Stimulated activated memory B cell treated with anti-CD40 and anti-IgM and Interleukin-4, amounts not matched to agents 10 μg/mL and 1 μg/mL and 100 μg/mL, for 72 hours (primary cell): ENCODE results near the gene SEMA4C.
"Not testable (repeated sequence)": the region's sequence is repeated elsewhere in the genome, so short reads cannot be mapped to it uniquely, and the experiment has no call there.

ENCODE experiments used
- ATAC-seq: fragments of 150-1000 bp; cut with Tn5 transposase; 2 replicates; pipeline ENCODE4 v1.10.0; 2021
- H3K27ac Mint-ChIP-seq: one replicate; pipeline ENCODE4 v1.8.0; 2022; ENCODE audit warnings: mild to moderate bottlenecking, mixed read lengths
- H3K27me3 Mint-ChIP-seq: one replicate; pipeline ENCODE4 v1.8.0; 2022; ENCODE audit warnings: mixed read lengths
- H3K36me3 Mint-ChIP-seq: one replicate; pipeline ENCODE4 v1.8.0; 2022; ENCODE audit warnings: mixed read lengths
- H3K4me1 Mint-ChIP-seq: one replicate; pipeline ENCODE4 v1.8.0; 2022; ENCODE audit warnings: mixed read lengths
- H3K4me3 Mint-ChIP-seq: one replicate; pipeline ENCODE4 v1.8.0; 2022; ENCODE audit warnings: mild to moderate bottlenecking, moderate library complexity, mixed read lengths
- H3K9me3 Mint-ChIP-seq: one replicate; pipeline ENCODE4 v1.8.0; 2022; ENCODE audit warnings: mixed read lengths

The SEMA4C gene

GRCh38 chr2:96866586-96866985, 3.3 kb downstream of the SEMA4C start:
- Mint-ChIP-seq H3K27me3 (peaks cover 26% of the 10 kb centered on the region), H3K9me3 (no peaks in the 10 kb centered on the region), H3K36me3 (peaks cover 48% of the 10 kb centered on the region), H3K27ac (no peak overlapping the region), H3K4me1 (peaks cover 32% of the 10 kb centered on the region), H3K4me3 (peak overlapping the region; percentile 38)
- no peak for ATAC-seq

GRCh38 chr2:96866149-96866548, 3.7 kb downstream of the SEMA4C start:
- Mint-ChIP-seq H3K4me1 (peaks cover 30% of the 10 kb centered on the region), H3K9me3 (no peaks in the 10 kb centered on the region), H3K36me3 (peaks cover 52% of the 10 kb centered on the region), H3K27me3 (peaks cover 26% of the 10 kb centered on the region), H3K4me3 (no peak overlapping the region), H3K27ac (no peak overlapping the region)
- ATAC-seq: no peak

DNA sequence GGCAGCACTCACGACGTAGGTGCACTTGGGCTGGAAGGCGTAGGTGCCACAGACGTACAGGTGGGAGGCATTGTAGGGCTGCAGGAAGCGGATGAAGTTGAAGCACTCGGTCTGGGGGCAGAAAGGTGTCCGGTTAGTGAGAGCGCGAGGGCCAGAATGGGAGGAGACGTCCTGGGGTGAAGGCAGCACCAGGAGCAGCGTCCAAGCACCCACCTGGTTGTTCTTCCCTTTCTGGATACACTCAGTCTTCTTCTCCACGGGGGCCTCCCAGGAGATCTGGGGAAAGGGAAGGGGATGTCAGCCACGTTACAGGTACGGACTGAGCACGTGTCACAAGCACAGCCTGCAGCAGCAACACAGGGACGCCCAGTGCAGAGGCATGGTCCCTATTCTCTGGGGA, 4.2 kb downstream of the SEMA4C start:
- Mint-ChIP-seq H3K4me1 (peaks cover 25% of the 10 kb centered on the region), H3K4me3 (no peak overlapping the region), H3K36me3 (peaks cover 55% of the 10 kb centered on the region), H3K27ac (no peak overlapping the region), H3K9me3 (no peaks in the 10 kb centered on the region), H3K27me3 (peaks cover 21% of the 10 kb centered on the region)
- no peak for ATAC-seq

GRCh38 chr2:96864343-96865091, 5.4 kb downstream of the SEMA4C start:
- peaks cover 21% of the 10 kb centered on the region for H3K4me1 Mint-ChIP-seq
- H3K27me3 Mint-ChIP-seq: peaks cover 17% of the 10 kb centered on the region
- no peak for ATAC-seq
- no peak overlapping the region for H3K27ac Mint-ChIP-seq
- no peaks in the 10 kb centered on the region for H3K9me3 Mint-ChIP-seq
- no peak overlapping the region for H3K4me3 Mint-ChIP-seq
- H3K36me3 Mint-ChIP-seq: peaks cover 62% of the 10 kb centered on the region

- Mint-ChIP-seq H3K27me3 (peaks cover 17% of the 10 kb centered on the region), H3K27ac (no peak overlapping the region), H3K36me3 (peaks cover 62% of the 10 kb centered on the region), H3K9me3 (no peaks in the 10 kb centered on the region), H3K4me3 (no peak overlapping the region), H3K4me1 (peaks cover 29% of the 10 kb centered on the region)
- ATAC-seq: no peak
Measured at GRCh38 chr2:96863575-96864342, 6.1 kb downstream of the SEMA4C start.

GRCh38 chr2:96863056-96863455, 6.8 kb downstream of the SEMA4C start:
- not testable (repeated sequence) for ATAC-seq, H3K9me3 Mint-ChIP-seq, H3K27ac Mint-ChIP-seq, H3K4me3 Mint-ChIP-seq
- H3K27me3 Mint-ChIP-seq: peaks cover 17% of the 10 kb centered on the region
- peaks cover 62% of the 10 kb centered on the region for H3K36me3 Mint-ChIP-seq
- peaks cover 28% of the 10 kb centered on the region for H3K4me1 Mint-ChIP-seq

- Mint-ChIP-seq H3K9me3 (no peaks in the 10 kb centered on the region), H3K27me3 (no peaks in the 10 kb centered on the region), H3K4me1 (peaks cover 25% of the 10 kb centered on the region), H3K36me3 (peaks cover 47% of the 10 kb centered on the region), H3K27ac (no peak overlapping the region), H3K4me3 (no peak overlapping the region)
- ATAC-seq: no peak
Measured at GRCh38 chr2:96861074-96861473, 8.8 kb downstream of the SEMA4C start.

- H3K9me3 Mint-ChIP-seq: no peaks in the 10 kb centered on the region
- H3K4me3 Mint-ChIP-seq: no peak overlapping the region
- peaks cover 25% of the 10 kb centered on the region for H3K4me1 Mint-ChIP-seq
- H3K27me3 Mint-ChIP-seq: no peaks in the 10 kb centered on the region
- peaks cover 41% of the 10 kb centered on the region for H3K36me3 Mint-ChIP-seq
- H3K27ac Mint-ChIP-seq: no peak overlapping the region
- no peak for ATAC-seq
Measured at GRCh38 chr2:96860065-96861029, 9.5 kb downstream of the SEMA4C start.

DNA sequence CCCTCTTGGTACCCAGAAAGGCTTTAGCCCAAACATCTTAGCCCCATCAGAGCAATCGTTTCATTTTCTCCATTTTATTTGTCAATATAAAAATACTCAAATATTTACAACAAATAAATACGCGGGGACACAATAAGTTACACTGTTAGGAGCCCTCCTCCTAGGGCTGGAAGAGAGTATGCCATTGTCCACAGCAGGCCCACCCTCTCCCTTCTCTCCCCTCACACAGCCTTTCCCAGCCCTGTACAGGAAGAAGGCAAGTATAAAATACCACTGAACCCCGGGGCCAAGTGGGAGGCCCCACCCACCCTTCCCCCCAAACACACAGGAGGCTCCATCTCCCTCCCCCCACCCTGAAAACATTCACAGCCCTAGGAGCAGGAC, 10.2 kb downstream of the SEMA4C start:
- no peaks in the 10 kb centered on the region for H3K27me3 Mint-ChIP-seq
- H3K4me3 Mint-ChIP-seq: no peak overlapping the region
- H3K36me3 Mint-ChIP-seq: peaks cover 37% of the 10 kb centered on the region
- no peaks in the 10 kb centered on the region for H3K9me3 Mint-ChIP-seq
- H3K4me1 Mint-ChIP-seq: peaks cover 32% of the 10 kb centered on the region
- H3K27ac Mint-ChIP-seq: no peak overlapping the region
- no peak for ATAC-seq

- Mint-ChIP-seq H3K4me3 (peak overlapping the region; percentile 90), H3K27ac (peak overlapping the region; percentile 88), H3K4me1 (peaks cover 32% of the 10 kb centered on the region), H3K27me3 (no peaks in the 10 kb centered on the region), H3K9me3 (no peaks in the 10 kb centered on the region), H3K36me3 (peaks cover 32% of the 10 kb centered on the region)
- no peak for ATAC-seq
Measured at GRCh38 chr2:96859099-96859649, 10.7 kb downstream of the SEMA4C start.

- Mint-ChIP-seq H3K27ac (peak within 1 kb of the TSS; percentile 88), H3K36me3 (peaks cover 34% of the 10 kb centered on the region), H3K9me3 (no peaks in the 10 kb centered on the region), H3K4me1 (peaks cover 32% of the 10 kb centered on the region), H3K4me3 (peak within 1 kb of the TSS; percentile 90), H3K27me3 (no peaks in the 10 kb centered on the region)
- peak; percentile 97 for ATAC-seq
Measured at GRCh38 chr2:96857667-96858372, 12.1 kb downstream of the SEMA4C start, which contains the start of gene ANKRD39. ANKRD39 (minus strand) TSS chr2:96858016; CDS start chr2:96857987, 29 bp downstream.

DNA sequence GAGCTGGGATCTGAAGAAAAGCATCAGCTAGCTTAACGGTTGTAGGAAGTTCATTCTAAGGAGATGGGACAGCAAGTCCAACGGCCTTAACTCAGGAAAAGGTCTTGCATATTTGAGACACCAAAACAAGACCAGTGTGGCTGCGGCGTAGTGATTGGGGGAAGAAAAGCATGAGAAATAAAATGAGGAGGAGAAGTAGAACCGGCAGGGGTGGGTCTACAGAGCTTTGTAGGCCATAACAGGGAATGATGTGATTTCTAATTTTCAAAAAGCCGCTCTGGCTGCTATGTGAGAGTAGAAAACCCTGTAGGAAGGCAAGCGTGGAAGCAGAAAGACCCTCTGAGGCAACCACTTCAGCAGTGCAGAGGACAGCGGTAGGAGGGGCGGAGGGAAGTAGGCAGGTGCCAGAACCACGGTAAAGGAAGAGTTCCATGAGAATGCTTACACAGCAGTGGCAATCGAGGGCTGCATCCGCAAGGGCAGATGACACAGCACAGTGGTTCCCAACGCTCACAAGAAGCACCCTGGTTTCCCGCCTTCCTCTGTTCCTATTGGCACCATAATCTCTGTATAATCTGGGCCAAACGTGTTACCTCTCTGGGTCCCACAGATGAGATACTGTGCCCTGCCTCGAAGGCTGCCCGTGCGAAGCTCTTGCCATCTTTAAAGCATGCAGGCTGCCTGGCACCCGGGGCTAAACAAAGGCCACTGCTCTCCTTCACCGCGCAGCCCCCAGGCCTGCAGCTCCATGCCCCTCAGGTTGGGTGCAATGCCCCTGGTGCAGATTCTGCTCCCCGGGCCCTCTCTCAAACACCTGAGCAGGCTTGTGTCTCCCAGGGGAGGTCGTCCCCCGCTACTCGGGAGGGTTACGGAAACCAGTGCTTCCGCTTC, 12.9 kb downstream of the SEMA4C start:
- peak overlapping the region; percentile 90 for H3K4me3 Mint-ChIP-seq
- no peak for ATAC-seq
- no peaks in the 10 kb centered on the region for H3K27me3 Mint-ChIP-seq
- H3K36me3 Mint-ChIP-seq: peaks cover 37% of the 10 kb centered on the region
- no peaks in the 10 kb centered on the region for H3K9me3 Mint-ChIP-seq
- H3K4me1 Mint-ChIP-seq: peaks cover 32% of the 10 kb centered on the region
- peak overlapping the region; percentile 88 for H3K27ac Mint-ChIP-seq

DNA sequence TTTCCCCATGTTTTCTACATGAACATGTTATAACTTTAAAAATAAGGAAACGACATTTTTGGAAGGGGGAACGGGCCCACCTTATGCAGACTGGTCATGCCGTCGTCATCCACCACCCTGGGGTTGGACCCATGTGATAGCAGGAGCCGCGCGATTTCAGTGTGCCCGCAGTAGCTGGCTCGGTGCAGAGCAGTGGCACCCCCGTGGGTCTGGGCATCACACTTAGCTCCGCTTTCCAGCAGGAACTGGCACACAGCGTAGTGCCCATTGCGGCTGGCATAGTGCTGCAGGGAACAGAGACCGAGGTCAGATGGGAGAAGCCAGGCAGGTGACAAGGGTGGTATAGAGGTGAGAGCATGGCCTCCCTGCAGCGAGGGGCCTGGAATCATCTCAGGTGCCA, 16.6 kb downstream of the SEMA4C start:
- Mint-ChIP-seq H3K9me3 (no peaks in the 10 kb centered on the region), H3K4me1 (peaks cover 23% of the 10 kb centered on the region), H3K27ac (no peak overlapping the region), H3K27me3 (no peaks in the 10 kb centered on the region), H3K4me3 (no peak overlapping the region), H3K36me3 (peaks cover 31% of the 10 kb centered on the region)
- no peak for ATAC-seq
